Omental fat pad (tissue), 4 donors: ENCODE data around the gene PELO. TPM values are rescaled to one million over a fixed set of nuclear protein-coding genes. Genes with fewer than 3 reads are reported as not detected.

ENCODE experiments used
- ATAC-seq: fragments of 150-250 bp; one replicate; pipeline ENCODE4 v1.9.1; 2016; ENCODE audit warnings: mild to moderate bottlenecking, moderate library complexity; ENCODE audit not compliant: low FRiP score
- DNase-seq: peaks from one replicate; pipeline ENCODE4 v3.0.0-alpha.2; 2019; ENCODE audit warnings: low spot score
- total RNA-seq, 4 donors: library from RNA; depleted of rRNA; stranded (reverse); fragments of >200 nt; gene quantifications; one replicate each; pipeline ENCODE4 v1.1.0, GENCODE V29; 2016
- TF ChIP-seq, protein P1 (sequence below), 3 donors: fragments of 450-650 bp; IDR thresholded peaks; one replicate each; pipeline ENCODE4 v1.5.1; 2016 to 2017; ENCODE audit warnings: antibody characterized with exemption in 3 of 3, mild to moderate bottlenecking in 3 of 3, moderate library complexity in 2 of 3

The PELO gene
- total RNA-seq, 4 donors from 2014 or later, result 11.9 to 33.2 (median 30.7) TPM

DNA sequence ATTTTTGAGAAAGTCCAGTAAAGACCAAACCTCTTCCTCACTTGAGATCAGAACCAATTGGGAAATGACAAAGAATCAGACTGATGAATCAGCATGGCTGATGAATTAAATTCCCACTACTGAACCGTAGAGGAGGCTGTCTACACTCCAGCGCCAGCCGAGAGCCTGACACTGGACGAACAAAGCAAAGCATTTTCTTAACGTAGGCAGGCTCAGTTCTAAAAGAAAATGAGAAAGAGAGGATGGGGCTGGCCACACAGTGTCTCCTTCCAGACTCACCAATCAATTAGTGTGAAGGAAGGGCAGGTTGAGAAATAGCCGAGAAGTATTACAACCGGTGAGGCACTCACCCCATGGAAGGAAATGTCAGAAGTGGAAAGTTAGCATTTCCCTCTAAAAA is 49.4 kb downstream of the PELO start:
- ATAC-seq, result no peak
- DNase-seq, result no peak
- TF ChIP-seq, protein P1, sequence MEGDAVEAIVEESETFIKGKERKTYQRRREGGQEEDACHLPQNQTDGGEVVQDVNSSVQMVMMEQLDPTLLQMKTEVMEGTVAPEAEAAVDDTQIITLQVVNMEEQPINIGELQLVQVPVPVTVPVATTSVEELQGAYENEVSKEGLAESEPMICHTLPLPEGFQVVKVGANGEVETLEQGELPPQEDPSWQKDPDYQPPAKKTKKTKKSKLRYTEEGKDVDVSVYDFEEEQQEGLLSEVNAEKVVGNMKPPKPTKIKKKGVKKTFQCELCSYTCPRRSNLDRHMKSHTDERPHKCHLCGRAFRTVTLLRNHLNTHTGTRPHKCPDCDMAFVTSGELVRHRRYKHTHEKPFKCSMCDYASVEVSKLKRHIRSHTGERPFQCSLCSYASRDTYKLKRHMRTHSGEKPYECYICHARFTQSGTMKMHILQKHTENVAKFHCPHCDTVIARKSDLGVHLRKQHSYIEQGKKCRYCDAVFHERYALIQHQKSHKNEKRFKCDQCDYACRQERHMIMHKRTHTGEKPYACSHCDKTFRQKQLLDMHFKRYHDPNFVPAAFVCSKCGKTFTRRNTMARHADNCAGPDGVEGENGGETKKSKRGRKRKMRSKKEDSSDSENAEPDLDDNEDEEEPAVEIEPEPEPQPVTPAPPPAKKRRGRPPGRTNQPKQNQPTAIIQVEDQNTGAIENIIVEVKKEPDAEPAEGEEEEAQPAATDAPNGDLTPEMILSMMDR (IDR thresholded peaks at IDR 0.05), result no peak

Other genes with a start within 250 kb of the PELO start
- 100 to 1,000 TPM in 1 of 4 donors, 10 to 100 TPM in 3; 23.0 to 181 (median 55.0) TPM for gene ITGA1, start within 50 bp of the PELO start, total RNA-seq
- gene ITGA2, start 201.4 kb downstream of the PELO start, total RNA-seq, result 1 to 10 TPM; 1.1 to 6.8 (median 1.8) TPM